ENCODE measurements around the gene SCGB3A1.

Gene SCGB3A1

GRCh38 chr5:180625125-180625790 is 34.0 kb upstream of the SCGB3A1 start:
- DNase-seq (ENCODE audit: low read depth), result no peak
- H3K4me3 ChIP-seq (ENCODE audit: control insufficient read depth, low read depth, low read length), result no peak overlapping the region
- TF ChIP-seq CTCF (conservative IDR thresholded peaks at IDR 0.05; ENCODE audit: control insufficient read depth, insufficient read depth, low read depth, low read length), result no peak

- no peak overlapping the region for H3K4me3 ChIP-seq (ENCODE audit: control insufficient read depth, low read depth, low read length)
- TF ChIP-seq CTCF (conservative IDR thresholded peaks at IDR 0.05; ENCODE audit: control insufficient read depth, insufficient read depth, low read depth, low read length), result no peak
- no peak for DNase-seq (ENCODE audit: low read depth)
These were observed 33.3 kb upstream of the SCGB3A1 start for GRCh38 chr5:180624587-180624986.

GRCh38 chr5:180623844-180624243 is 32.5 kb upstream of the SCGB3A1 start:
- H3K4me3 ChIP-seq (ENCODE audit: control insufficient read depth, low read depth, low read length), result no peak overlapping the region
- no peak for TF ChIP-seq CTCF (conservative IDR thresholded peaks at IDR 0.05; ENCODE audit: control insufficient read depth, insufficient read depth, low read depth, low read length)
- no peak for DNase-seq (ENCODE audit: low read depth)

DNA sequence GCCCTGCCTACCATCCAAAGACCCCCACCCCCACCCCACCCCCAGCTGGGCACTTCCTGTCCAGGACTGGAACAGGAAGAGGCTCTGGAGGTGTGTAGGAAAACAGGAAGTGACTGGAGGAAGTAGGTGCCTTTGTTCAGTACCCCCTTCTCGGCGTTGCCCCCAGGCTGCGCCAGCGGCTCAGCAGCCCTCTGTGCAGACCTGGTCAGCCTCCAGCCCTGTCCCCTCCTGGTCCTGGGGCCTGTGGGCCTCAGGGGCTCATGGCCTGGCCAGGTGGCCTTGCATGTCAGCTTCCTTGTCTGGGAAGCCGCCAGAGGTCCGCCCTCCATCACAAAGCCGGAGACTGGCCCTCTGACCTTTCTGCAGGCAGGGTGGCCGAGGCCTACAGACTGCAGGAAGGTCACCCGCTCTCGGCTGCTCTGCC is 32.1 kb upstream of the SCGB3A1 start:
- no peak for TF ChIP-seq CTCF (conservative IDR thresholded peaks at IDR 0.05; ENCODE audit: control insufficient read depth, insufficient read depth, low read depth, low read length)
- DNase-seq (ENCODE audit: low read depth), result no peak
- H3K4me3 ChIP-seq (ENCODE audit: control insufficient read depth, low read depth, low read length), result no peak overlapping the region

GRCh38 chr5:180622910-180623309 is 31.6 kb upstream of the SCGB3A1 start:
- DNase-seq (ENCODE audit: low read depth), result no peak
- no peak overlapping the region for H3K4me3 ChIP-seq (ENCODE audit: control insufficient read depth, low read depth, low read length)
- no peak for TF ChIP-seq CTCF (conservative IDR thresholded peaks at IDR 0.05; ENCODE audit: control insufficient read depth, insufficient read depth, low read depth, low read length)

- no peak for TF ChIP-seq CTCF (conservative IDR thresholded peaks at IDR 0.05; ENCODE audit: control insufficient read depth, insufficient read depth, low read depth, low read length)
- DNase-seq (ENCODE audit: low read depth), result no peak
These were observed 30.0 kb upstream of the SCGB3A1 start for GRCh38 chr5:180621311-180621710.

GRCh38 chr5:180620014-180620413 is 28.7 kb upstream of the SCGB3A1 start:
- no peak overlapping the region for H3K4me3 ChIP-seq (ENCODE audit: control insufficient read depth, low read depth, low read length)
- DNase-seq (ENCODE audit: low read depth), result no peak
- TF ChIP-seq CTCF (conservative IDR thresholded peaks at IDR 0.05; ENCODE audit: control insufficient read depth, insufficient read depth, low read depth, low read length), result no peak

More at GRCh38 chr5:180621311-180621710, 30.0 kb upstream of the SCGB3A1 start:
- H3K4me3 ChIP-seq (ENCODE audit: control insufficient read depth, low read depth, low read length), result no peak overlapping the region

Measured in fibroblast of mammary gland (primary cell).